Lung (tissue), 12 donors: ENCODE data around the gene CCDC92B. TPM values are rescaled to one million over a fixed set of nuclear protein-coding genes. Genes with fewer than 3 reads are reported as not detected.

Experiments used
- ATAC-seq: fragments of 200-7000 bp; cut with Tn5 transposase; one replicate; pipeline ENCODE4 v1.9.1; 2020; ENCODE audit warnings: moderate number of reproducible peaks; ENCODE audit not compliant: insufficient read depth, low FRiP score
- DNase-seq, 3 donors: peaks; one replicate each; pipeline ENCODE4 v3.0.0-alpha.2; 2013 to 2017
- H3K27ac ChIP-seq, 2 donors: one replicate each; pipeline ENCODE4 v1.5.1; 2013; ENCODE audit warnings: mild to moderate bottlenecking in 2 of 2, moderate library complexity in 2 of 2, control low read depth in 1 of 2, inconsistent platforms in 1 of 2, low read depth in 1 of 2, low read length in 1 of 2
- H3K27me3 ChIP-seq, 3 donors: one replicate each; pipeline ENCODE4 v1.5.1; 2013; ENCODE audit warnings: low read length in 2 of 3; ENCODE audit not compliant: control insufficient read depth in 3 of 3, insufficient read depth in 3 of 3
- H3K36me3 ChIP-seq, 4 donors: one replicate each; pipeline ENCODE4 v1.5.1; 2013; ENCODE audit warnings: low read length in 4 of 4, mild to moderate bottlenecking in 1 of 4, moderate library complexity in 1 of 4; ENCODE audit not compliant: control insufficient read depth in 4 of 4, insufficient read depth in 4 of 4
- H3K4me1 ChIP-seq, 5 donors: one replicate each; pipeline ENCODE4 v1.5.1; 2013; ENCODE audit warnings: low read length in 5 of 5, mild to moderate bottlenecking in 2 of 5, moderate library complexity in 1 of 5; ENCODE audit not compliant: control insufficient read depth in 5 of 5, insufficient read depth in 5 of 5
- H3K4me3 ChIP-seq: one replicate; pipeline ENCODE4 v1.5.1; 2013; ENCODE audit warnings: mild to moderate bottlenecking, control low read depth, moderate library complexity
- H3K9ac ChIP-seq, 2 donors: one replicate each; pipeline ENCODE4 v1.5.1; 2013; ENCODE audit warnings: low read length in 2 of 2, control low read depth in 1 of 2; ENCODE audit not compliant: insufficient read depth in 1 of 2
- H3K9me3 ChIP-seq, 4 donors: one replicate each; pipeline ENCODE4 v1.5.1; 2013; ENCODE audit warnings: low read length in 3 of 4, mild to moderate bottlenecking in 1 of 4, moderate library complexity in 1 of 4; ENCODE audit not compliant: control insufficient read depth in 4 of 4, insufficient read depth in 3 of 4
- WGBS, 2 donors: extraction: QIAGEN DNeasy Blood & Tissue Kit; methylation state at CpG; one replicate each; pipeline ENCODE4 v1.1.7; 2013; 5-methylcytosine and 5-hydroxymethylcytosine counted together
- polyA plus RNA-seq, 2 donors: library from polyadenylated mRNA; stranded (reverse); fragments of 200-250 nt; gene quantifications; one replicate each; pipeline ENCODE4 v1.2.1, GENCODE V29; 2013
- total RNA-seq, 2 donors: library from RNA; depleted of rRNA in 1 of 2; stranded (reverse); fragments of >200 nt in 1 of 2; gene quantifications; one replicate each; pipeline ENCODE4 v1.2.1, GENCODE V29; 2014 to 2021
- TF ChIP-seq, protein P1 (sequence below): IDR thresholded peaks from 2 replicates; pipeline ENCODE4 v1.5.1; 2012; ENCODE audit warnings: mild to moderate bottlenecking; ENCODE audit errors: control extremely low read depth, extremely low read depth
- donor health status: control.
- donor health status: control.
- donor health status: Bipolar disorder and iron deficiency.
- donor health status: healthy.
- donor health status: DM: yes; HTN: yes; CAD: no.

The CCDC92B gene
- total and polyA plus RNA-seq, 4 donors = 0.03 to 0.89 (median 0.08) TPM

- peaks cover under 1 to 43% (median 6%) of the 10 kb centered on the region in 4 donors for H3K36me3 ChIP-seq
- WGBS, 2 donors = 62 to 87% methylated on average over 40 of the region's 40 CpGs
- H3K9ac ChIP-seq = no peak overlapping the region
- peaks cover 0 to 11% (median 4%) of the 10 kb centered on the region in 5 donors for H3K4me1 ChIP-seq
- no peaks in the 10 kb centered on the region for H3K9me3 ChIP-seq
- no peak overlapping the region for H3K4me3 ChIP-seq
- ATAC-seq (no peak), DNase-seq (no peak)
- TF ChIP-seq, protein P1, sequence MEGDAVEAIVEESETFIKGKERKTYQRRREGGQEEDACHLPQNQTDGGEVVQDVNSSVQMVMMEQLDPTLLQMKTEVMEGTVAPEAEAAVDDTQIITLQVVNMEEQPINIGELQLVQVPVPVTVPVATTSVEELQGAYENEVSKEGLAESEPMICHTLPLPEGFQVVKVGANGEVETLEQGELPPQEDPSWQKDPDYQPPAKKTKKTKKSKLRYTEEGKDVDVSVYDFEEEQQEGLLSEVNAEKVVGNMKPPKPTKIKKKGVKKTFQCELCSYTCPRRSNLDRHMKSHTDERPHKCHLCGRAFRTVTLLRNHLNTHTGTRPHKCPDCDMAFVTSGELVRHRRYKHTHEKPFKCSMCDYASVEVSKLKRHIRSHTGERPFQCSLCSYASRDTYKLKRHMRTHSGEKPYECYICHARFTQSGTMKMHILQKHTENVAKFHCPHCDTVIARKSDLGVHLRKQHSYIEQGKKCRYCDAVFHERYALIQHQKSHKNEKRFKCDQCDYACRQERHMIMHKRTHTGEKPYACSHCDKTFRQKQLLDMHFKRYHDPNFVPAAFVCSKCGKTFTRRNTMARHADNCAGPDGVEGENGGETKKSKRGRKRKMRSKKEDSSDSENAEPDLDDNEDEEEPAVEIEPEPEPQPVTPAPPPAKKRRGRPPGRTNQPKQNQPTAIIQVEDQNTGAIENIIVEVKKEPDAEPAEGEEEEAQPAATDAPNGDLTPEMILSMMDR = no peak
- H3K27ac ChIP-seq = no peak overlapping the region
- H3K27me3 ChIP-seq = no peaks in the 10 kb centered on the region
These were observed 59.9 kb downstream of the CCDC92B start for GRCh38 chr17:2689411-2690164.

GRCh38 chr17:2688351-2689342 lies 60.8 kb downstream of the CCDC92B start:
- TF ChIP-seq, protein P1 = no peak
- ATAC-seq (peak; percentile 46), DNase-seq (peak in 1 of 3 donors; percentile 36)
- peaks cover 0 to 11% (median 7%) of the 10 kb centered on the region in 5 donors for H3K4me1 ChIP-seq
- 55 to 78% methylated on average over 27 of the region's 27 CpGs for WGBS, 2 donors
- H3K27me3 ChIP-seq = no peaks in the 10 kb centered on the region
- peak overlapping the region; percentile 55 to 92 for H3K27ac ChIP-seq
- H3K9me3 ChIP-seq = peaks cover 0 to 2% (median 0%) of the 10 kb centered on the region in 4 donors
- no peak overlapping the region for H3K4me3 ChIP-seq
- H3K9ac ChIP-seq = no peak overlapping the region
- peaks cover 8 to 38% (median 10%) of the 10 kb centered on the region in 4 donors for H3K36me3 ChIP-seq

DNA sequence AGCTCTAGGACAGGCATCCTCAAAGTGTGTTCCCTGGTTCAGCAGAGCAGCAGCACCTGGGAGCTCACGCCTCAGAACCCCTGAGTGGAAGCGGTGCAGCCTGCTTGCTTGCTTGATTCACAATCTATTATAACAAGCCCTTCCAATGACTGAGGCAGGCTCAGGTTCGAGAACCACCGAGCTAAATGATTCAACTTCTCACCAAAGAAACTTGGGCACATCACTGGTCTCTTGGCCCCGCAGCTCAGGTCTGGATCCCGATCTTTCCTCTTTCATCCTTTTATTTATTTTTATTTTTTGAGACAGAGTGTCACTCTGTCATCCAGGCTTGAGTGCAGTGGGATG lies 62.4 kb downstream of the CCDC92B start:
- Histone ChIP-seq H3K4me1 (peaks cover 0 to 11% (median 8%) of the 10 kb centered on the region in 5 donors), H3K36me3 (peaks cover 8 to 26% (median 16%) of the 10 kb centered on the region in 4 donors), H3K4me3 (no peak overlapping the region), H3K9ac (no peak overlapping the region), H3K27me3 (no peaks in the 10 kb centered on the region), H3K27ac (no peak overlapping the region), H3K9me3 (peaks cover 0 to 2% (median 0%) of the 10 kb centered on the region in 4 donors)
- TF ChIP-seq, protein P1 = no peak
- WGBS, 2 donors = 89 to 97% methylated on average over 6 of the region's 6 CpGs
- DNase-seq = no peak
- ATAC-seq = no peak
